ENCODE results near the gene LAPTM5.

DNA sequence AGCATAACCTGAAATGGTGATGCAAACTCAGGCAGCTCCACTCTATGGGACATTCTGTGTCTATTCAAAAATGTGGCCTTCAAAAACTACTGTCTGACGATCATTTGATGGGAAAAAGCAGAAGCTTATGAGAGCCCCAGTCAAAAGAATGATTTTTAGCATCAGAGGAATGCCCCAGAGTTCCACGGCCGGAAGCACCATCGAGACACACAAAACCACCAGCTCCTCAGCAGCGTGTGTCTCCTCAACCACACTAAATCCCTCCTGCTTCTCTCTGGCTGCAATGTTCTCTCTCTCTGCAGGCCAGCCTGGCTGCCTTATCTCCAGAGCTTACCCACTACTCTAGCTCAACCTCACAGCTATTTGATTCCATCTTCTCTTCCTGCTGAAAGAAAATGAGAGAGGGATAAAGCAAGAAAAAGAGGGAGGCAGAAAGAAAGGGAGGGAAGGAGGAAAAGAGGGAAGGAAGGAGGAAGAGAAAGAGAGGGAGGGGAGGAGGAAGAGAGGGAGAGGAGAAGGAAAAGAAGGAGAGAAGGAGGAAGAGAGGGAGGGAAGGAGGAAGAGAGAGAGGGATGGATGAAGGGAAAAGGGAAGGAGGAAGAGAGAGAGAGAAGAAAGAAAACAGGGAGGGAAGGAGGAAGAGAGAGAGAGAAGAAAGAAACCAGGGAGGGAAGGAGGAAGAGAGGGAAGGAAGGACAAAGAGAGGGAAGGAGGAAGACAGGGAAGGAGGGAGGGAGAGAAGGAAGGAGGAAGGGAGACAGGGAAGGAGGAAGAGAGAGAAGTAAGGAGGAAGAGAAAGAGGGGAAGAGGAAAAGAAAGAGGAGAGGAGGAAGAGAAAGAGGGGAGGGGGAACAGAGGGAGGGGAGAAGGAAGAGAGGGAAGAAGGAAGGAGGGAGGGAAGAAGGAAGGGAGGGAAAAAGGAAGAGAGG, 33.5 kb upstream of the LAPTM5 start:
- no peak for TF ChIP-seq POLR2A (IDR thresholded peaks at IDR 0.05)
- TF ChIP-seq, protein P1, sequence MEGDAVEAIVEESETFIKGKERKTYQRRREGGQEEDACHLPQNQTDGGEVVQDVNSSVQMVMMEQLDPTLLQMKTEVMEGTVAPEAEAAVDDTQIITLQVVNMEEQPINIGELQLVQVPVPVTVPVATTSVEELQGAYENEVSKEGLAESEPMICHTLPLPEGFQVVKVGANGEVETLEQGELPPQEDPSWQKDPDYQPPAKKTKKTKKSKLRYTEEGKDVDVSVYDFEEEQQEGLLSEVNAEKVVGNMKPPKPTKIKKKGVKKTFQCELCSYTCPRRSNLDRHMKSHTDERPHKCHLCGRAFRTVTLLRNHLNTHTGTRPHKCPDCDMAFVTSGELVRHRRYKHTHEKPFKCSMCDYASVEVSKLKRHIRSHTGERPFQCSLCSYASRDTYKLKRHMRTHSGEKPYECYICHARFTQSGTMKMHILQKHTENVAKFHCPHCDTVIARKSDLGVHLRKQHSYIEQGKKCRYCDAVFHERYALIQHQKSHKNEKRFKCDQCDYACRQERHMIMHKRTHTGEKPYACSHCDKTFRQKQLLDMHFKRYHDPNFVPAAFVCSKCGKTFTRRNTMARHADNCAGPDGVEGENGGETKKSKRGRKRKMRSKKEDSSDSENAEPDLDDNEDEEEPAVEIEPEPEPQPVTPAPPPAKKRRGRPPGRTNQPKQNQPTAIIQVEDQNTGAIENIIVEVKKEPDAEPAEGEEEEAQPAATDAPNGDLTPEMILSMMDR (IDR thresholded peaks at IDR 0.05): no peak
